Mesenteric fat pad (tissue), 1 donor: ENCODE data around the gene OBSCN. TPM values are rescaled to one million over a fixed set of nuclear protein-coding genes. Genes with fewer than 3 reads are reported as not detected.

Experiments
- DNase-seq: peaks from one replicate; pipeline ENCODE4 v3.0.0-alpha.2; 2020; ENCODE audit warnings: low spot score
- long read RNA-seq: library from polyadenylated mRNA; unstranded; transcript quantifications from one replicate; pipeline ENCODE4 v2.0.0, GENCODE V29; 2020
- total RNA-seq: library from RNA; stranded (reverse); fragmentation: NEBNext Ultra II Directional; extraction: Animal tissue kit (Norgen Biotek cat#: 25700); gene quantifications from one replicate; pipeline ENCODE4 v1.2.1, GENCODE V29; 2021
- donor health status: DM: yes; HTN: yes; CAD: no.

The OBSCN gene, protein sequence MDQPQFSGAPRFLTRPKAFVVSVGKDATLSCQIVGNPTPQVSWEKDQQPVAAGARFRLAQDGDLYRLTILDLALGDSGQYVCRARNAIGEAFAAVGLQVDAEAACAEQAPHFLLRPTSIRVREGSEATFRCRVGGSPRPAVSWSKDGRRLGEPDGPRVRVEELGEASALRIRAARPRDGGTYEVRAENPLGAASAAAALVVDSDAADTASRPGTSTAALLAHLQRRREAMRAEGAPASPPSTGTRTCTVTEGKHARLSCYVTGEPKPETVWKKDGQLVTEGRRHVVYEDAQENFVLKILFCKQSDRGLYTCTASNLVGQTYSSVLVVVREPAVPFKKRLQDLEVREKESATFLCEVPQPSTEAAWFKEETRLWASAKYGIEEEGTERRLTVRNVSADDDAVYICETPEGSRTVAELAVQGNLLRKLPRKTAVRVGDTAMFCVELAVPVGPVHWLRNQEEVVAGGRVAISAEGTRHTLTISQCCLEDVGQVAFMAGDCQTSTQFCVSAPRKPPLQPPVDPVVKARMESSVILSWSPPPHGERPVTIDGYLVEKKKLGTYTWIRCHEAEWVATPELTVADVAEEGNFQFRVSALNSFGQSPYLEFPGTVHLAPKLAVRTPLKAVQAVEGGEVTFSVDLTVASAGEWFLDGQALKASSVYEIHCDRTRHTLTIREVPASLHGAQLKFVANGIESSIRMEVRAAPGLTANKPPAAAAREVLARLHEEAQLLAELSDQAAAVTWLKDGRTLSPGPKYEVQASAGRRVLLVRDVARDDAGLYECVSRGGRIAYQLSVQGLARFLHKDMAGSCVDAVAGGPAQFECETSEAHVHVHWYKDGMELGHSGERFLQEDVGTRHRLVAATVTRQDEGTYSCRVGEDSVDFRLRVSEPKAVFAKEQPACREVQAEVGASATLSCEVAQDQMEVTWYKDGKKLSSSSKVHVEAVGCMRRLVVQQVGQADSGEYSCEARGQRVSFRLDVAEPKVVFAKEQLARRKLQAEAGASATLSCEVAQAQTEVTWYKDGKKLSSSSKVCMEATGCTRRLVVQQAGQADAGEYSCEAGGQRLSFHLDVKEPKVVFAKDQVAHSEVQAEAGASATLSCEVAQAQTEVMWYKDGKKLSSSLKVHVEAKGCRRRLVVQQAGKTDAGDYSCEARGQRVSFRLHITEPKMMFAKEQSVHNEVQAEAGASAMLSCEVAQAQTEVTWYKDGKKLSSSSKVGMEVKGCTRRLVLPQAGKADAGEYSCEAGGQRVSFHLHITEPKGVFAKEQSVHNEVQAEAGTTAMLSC (N-terminal part only)
- total RNA-seq = 3.7 TPM
- long read RNA-seq, partial matches to known transcripts = 3 of 4 reads
- long read RNA-seq, other reads (novel, unspliced or antisense) = 1 of 4 reads

DNA sequence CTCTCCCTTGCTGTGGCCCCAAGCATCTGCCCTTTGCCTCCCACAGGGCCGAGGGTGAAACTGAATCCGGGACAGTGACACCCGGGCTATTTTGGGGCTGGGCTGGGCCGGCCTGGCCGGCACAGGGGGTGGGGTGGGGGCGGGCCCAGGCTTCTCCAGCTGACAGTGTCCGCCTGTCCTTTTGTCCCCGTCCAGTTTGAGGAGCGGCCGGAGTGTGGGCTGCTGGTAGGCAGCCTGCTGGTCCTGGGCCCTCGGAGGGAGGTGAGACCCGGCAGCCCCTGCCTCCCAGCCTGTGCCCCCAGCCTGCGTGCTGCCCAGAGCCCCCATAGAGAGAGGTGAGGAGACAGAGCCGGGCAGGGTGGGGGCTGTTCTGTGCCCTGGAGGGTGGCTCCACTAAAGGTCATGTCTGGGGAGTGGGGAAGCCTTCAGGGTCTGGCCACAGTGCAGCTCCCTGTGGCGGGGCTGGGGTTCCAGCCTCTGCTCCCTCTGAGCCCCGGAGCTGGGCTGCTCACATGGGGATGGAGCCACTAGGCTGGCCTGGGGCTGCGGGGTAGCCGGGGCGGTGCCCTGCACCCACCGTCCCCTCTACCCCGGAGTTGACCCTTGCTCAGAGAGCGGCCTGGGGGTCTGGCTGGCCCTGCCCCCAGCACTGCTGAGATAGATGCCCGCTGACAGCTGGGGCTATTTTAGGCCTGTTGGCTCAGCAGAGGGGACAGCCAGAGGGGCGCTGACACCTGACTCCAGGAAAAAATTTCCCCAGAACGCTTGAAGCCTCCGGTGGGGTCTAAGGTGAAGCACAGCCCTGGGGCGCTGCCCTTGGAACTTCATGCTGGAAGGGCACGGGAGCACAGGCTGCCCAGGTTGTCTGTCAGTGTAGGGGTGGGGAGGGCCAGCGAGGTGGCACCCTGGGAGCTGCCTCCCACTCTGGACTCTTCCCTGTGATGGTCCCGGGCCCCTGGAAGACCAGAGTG lies at the start of gene OBSCN:
TSS of gene OBSCN (plus strand) at position 194 of the 971 bp plus-strand sequence. CDS start 3,740 bp downstream, outside the sequence.
- peak; percentile 82 for DNase-seq

GRCh38 chr1:228158151-228159007 lies 49.5 kb upstream of the OBSCN start:
- no peak for DNase-seq

- DNase-seq = no peak
These were observed 48.7 kb upstream of the OBSCN start for GRCh38 chr1:228159008-228159665.

- DNase-seq = no peak
These were observed 47.6 kb upstream of the OBSCN start for GRCh38 chr1:228160201-228160761.

GRCh38 chr1:228161362-228161761 lies 46.5 kb upstream of the OBSCN start:
- no peak for DNase-seq

DNA sequence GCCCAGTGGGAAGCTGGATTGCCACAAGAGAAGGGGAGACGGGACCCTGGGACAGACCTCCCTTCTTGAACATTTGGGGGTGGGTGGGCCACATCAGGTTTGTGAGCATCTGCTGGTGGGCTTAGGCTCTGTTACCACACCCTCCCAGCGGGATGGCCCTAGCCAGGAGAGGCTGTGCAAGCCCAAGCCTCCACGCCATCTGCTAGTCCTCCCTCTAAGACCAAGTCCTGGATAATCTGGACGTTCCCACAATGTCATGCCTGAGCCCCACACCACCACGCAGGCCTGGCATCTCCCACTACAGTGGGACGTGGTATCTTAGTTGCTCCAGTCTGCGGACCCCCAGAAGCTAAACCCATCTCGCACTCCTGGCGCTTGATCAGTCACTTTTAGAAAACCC lies 46.0 kb upstream of the OBSCN start:
- DNase-seq = no peak

DNA sequence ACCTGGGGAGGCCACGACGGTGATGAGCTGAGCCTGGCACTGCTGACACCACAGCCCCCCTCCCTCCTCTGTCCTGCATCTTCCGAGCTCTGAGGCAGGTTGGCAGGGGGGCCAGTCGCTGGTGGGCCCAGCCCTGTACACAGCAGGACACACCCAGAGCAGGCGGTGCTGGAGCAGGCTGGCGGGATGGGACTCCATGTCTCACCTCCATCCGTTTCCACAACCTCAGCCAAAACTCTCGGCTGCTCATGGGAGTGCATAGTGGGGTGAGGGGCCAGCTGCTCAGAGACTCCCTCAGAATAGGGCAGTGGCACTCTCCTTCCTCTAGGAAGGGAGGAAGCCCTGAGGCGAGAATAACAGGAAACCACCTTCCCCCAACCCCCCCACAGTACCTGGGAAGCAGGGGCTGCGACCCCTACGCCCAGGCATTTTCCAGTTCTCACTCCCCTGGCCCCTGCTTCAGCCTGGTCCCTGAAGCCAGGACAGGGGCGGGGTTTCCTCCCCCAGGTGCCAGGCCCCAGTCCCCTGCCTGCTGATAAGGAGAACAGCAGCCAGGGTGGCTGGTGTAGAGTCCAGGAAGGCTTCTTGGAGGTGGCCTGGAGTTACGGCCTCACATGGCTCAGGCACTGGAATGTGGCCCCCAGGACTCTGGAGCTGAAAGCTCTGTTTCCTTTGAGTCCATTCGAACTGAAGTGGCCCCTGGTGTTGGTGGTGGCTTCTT lies 45.4 kb upstream of the OBSCN start:
- no peak for DNase-seq

DNA sequence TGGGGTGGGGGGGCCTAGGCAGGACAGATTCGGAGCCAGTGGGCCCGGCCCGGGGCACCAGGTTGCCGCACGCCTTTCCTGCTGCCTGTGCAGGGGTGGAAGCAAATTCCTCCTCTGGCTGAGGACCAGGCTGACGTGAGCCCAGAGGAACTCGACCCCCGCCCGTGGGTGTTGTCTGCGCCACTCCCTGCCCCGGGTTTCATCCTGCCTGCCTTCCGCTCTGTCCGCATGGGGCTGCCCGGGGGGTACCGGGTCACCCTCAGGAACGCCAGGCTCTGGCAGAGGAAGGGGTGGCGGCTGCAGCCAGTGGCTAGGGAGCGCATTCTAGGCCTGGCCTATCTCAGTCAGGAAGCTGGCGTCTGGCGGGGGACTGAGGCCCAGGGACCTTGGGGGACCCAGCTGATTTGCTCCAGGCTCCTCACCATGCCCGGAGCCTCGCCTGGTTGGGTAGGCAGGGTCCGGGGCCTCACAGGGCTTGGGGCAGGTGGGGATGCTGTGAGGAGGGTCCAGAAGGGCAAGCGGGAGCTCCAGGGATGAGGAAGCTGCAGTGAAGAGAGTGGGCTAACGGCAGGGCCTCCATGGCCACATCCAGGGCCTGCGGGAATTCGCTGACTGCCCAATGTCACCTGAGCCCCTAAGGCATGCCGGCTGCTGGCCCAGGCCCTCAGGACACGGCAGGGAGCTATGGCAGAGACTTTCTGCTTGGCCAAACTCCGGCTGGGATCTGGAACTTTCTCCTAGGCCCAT lies 44.7 kb upstream of the OBSCN start:
- peak; percentile 92 for DNase-seq

- no peak for DNase-seq
These were observed 43.9 kb upstream of the OBSCN start for GRCh38 chr1:228163776-228164519.

DNA sequence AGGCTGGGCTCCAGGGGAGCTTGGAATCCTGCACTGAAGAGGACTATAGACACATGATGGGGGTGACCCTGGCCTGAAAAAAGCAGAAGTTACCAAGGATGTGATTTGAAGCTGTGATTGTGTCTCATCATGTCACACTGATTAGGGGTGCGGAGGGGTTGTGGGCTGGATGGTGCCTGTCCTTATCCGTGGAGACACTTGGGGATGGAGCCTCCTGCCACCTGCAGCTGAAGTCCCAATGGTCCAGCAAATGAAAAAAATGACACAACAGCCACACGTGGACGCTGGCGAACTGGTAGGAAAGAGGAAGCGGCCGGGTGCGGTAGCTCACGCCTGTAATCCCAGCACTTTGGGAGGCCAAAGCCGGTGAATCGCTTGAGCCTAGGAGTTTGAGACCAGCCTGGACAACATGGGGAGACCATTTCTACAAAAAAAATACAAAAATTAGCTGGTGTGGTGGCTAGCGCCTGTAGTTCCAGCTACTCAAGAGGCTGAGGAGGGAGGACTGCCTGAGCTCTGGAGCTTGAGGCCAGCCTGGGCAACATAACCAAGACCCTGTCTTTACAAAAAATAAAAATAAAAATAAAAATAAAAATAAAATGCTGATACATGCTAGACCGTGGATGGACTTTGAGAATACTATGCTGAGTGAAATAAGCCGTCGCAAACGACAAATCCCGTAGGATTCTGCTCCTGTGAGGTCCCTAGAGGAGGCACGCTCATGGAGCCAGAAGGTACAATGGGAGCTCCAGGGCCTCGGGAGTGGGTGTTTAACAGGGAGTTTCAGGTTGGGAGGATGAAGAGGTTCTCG lies 43.1 kb upstream of the OBSCN start:
- no peak for DNase-seq

DNA sequence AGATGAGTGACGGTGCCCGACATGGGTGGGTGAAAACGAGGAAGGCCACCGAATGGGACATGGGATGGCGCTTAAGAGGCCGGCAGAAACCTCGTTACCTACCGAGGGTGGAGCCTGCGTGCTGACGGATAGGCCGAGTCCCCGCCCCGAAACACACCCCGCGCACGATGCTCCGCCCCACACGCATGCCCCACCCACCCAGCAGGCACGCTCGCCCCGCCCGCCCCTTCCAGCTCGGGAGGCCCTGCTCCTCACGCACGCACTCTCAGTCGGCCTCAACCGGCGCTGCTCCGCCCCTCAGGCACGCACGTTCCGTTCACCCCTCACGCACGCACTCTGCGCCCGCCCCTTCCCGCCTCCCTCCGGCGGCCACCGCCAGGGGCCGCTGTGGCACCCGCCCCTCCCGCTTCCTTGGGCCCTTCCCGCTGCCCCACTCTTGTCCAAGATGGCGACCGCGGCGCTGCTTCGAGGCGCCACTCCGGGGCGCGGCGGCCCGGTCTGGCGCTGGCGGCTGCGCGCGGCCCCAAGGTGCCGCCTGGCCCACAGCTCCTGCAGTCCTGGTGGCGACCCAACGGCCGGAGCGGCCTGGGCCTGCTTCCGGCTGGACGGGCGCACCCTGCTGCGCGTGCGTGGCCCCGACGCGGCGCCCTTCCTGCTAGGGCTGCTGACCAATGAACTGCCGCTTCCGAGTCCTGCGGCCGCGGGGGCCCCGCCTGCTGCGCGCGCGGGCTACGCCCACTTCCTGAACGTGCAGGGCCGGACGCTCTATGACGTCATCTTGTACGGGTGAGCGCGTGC lies 42.3 kb upstream of the OBSCN start, which contains the start of gene IBA57:
TSS of gene IBA57 (plus strand) at position 433 of the 798 bp plus-strand sequence. CDS start at position 446, 13 bp downstream.
- peak; percentile 100 for DNase-seq

DNA sequence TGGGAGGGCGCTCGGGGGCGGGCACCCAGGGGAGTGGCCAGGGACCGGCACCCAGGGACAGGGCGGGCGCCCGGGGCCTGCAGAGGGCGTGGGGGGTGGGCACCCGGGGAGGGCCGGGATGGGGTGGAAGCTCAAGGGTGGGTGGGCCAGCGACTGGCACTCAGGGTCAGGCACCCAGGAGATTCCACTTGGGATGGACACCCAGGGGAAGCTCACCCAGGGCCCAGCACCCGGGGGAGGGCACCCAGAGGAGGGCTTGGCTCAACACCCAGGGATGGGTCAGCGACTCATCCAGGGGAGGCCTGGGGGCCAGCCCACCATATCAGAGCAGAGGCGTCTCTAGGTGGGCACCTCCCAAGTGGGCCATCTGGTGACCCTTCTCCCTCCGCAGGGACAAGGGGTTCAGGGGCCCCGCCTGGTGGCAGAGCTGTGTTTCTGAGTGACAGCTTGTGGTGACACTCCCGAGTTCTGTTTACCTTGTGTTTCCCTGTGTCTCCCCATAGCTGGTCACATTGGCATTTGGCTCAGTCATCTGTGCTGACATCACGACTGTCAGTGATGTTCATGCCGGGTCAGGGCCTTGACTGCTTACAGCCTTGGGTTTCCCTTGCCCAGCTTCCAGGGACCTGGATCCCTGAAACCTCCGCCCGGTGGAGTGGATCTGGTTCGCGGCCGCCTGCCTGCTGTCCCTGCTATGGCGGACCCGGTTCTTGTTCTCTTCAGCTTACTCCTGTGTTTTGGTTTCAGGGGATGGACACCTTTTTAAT lies 41.5 kb upstream of the OBSCN start:
- DNase-seq = no peak

DNA sequence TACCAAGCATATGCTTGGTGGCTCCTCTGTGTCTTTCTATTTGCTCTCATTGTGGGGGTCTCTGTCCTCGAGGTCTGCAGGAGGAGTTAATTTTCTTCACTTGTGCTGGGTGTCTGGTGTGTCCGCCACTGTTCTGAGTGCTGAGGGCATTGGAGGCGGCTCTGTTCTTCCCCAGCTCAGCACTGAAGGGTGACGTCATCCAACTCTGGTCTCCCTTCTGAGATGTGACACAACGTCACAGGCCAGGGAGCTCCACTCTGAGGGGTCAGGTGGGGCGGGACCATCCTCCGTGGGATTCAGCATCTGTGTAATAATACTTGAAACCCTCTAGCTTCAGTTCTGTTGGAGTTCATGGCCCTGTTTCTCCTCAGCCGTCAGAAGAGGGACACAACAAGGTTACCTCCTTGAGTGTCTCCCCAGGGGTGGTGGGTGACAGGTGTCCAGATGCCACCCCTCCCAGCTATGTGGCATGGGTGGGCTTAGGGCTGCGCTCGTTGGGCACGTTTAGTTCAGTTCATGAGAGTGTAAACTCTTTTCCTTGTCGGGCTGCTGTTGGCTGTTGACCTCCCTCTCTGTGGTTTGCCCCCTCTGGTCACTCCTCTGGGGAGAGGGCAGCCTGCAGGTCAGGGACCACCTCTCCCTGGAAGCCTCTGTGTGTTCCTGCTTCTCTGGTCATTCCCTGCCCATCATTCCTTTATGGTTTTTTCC lies 39.1 kb upstream of the OBSCN start:
- no peak for DNase-seq
